DOHH2 (cell line): ENCODE data around the gene MSANTD3.

Experiments used
- CTCF ChIP-seq: fragments of 200-600 bp; sonication (generic); IDR thresholded peaks from one replicate; pipeline ENCODE4 v1.5.1; 2014; ENCODE audit warnings: antibody characterized with exemption, mild to moderate bottlenecking, low read depth, low read length; ENCODE audit not compliant: poor library complexity, severe bottlenecking
- EZH2phosphoT487 ChIP-seq: fragments of 200-600 bp; sonication (generic); IDR thresholded peaks from 2 replicates; pipeline ENCODE4 v1.6.1; 2017; ENCODE audit warnings: borderline replicate concordance, mild to moderate bottlenecking, antibody characterized with exemption, low read length, moderate library complexity, mixed read lengths

GRCh38 chr9:100466171-100466828, 39.4 kb downstream of the MSANTD3 start:
- TF ChIP-seq CTCF = no peak
- TF ChIP-seq EZH2phosphoT487 = no peak
